Stimulated activated CD8-positive, alpha-beta memory T cell treated with anti-CD3 and anti-CD28 coated beads, Interleukin-7, amount 100 ng/mL, for 48 hours (primary cell): Measurements from ENCODE around the gene TRAPPC14.

Experiments
- DNase-seq, 2 donors: peaks; one replicate each; pipeline ENCODE4 v3.0.0-alpha.2; 2020; ENCODE audit warnings: low read depth in 1 of 2; ENCODE audit errors: extremely low read depth in 1 of 2

TRAPPC14 gene

GRCh38 chr7:100126931-100127865, 31.3 kb downstream of the TRAPPC14 start, which contains the start of gene MBLAC1:
MBLAC1 (plus strand) TSS chr7:100126967; CDS start chr7:100127396, 429 bp downstream.
- DNase-seq, result peak; percentile 76 to 80

- DNase-seq, result no peak
Measured at GRCh38 chr7:100126239-100126930, 32.1 kb downstream of the TRAPPC14 start.

GRCh38 chr7:100124301-100125230, 34.0 kb downstream of the TRAPPC14 start:
- no peak for DNase-seq

GRCh38 chr7:100122568-100122967, 36.0 kb downstream of the TRAPPC14 start:
- DNase-seq, result no peak

GRCh38 chr7:100122067-100122466, 36.5 kb downstream of the TRAPPC14 start:
- DNase-seq, result no peak

GRCh38 chr7:100120733-100121036, 37.8 kb downstream of the TRAPPC14 start:
- DNase-seq, result no peak

GRCh38 chr7:100119970-100120732, 38.4 kb downstream of the TRAPPC14 start:
- DNase-seq, result peak; percentile 38 to 49

GRCh38 chr7:100119072-100119969, 39.2 kb downstream of the TRAPPC14 start, which contains the start of the genes CNPY4 and TAF6:
CNPY4 (plus strand) TSS chr7:100119634; CDS start chr7:100119745, 111 bp downstream.
TAF6 (minus strand) TSS chr7:100119358; CDS start chr7:100114209, 5,149 bp downstream.
- peak; percentile 86 to 94 for DNase-seq

GRCh38 chr7:100118388-100119071, 40.0 kb downstream of the TRAPPC14 start:
- DNase-seq, result no peak

GRCh38 chr7:100115026-100115425, 43.5 kb downstream of the TRAPPC14 start:
- DNase-seq, result no peak

GRCh38 chr7:100111914-100112313, 46.6 kb downstream of the TRAPPC14 start:
- no peak for DNase-seq

- no peak for DNase-seq
Measured at GRCh38 chr7:100111156-100111555, 47.4 kb downstream of the TRAPPC14 start.

GRCh38 chr7:100109521-100110163, 48.9 kb downstream of the TRAPPC14 start:
- no peak for DNase-seq

- no peak for DNase-seq
Measured at GRCh38 chr7:100107890-100108289, 50.6 kb downstream of the TRAPPC14 start.

- DNase-seq, result no peak
Measured at GRCh38 chr7:100107125-100107737, 51.3 kb downstream of the TRAPPC14 start.

GRCh38 chr7:100106633-100107032, 51.9 kb downstream of the TRAPPC14 start:
- DNase-seq, result no peak

GRCh38 chr7:100105534-100105933, 53.0 kb downstream of the TRAPPC14 start:
- no peak for DNase-seq
